Hematopoietic multipotent progenitor cell treated with erythropoietin and hydrocortisone succinate and interleukin-3 and kit ligand, for 6 days (in vitro differentiated cells): ENCODE results near the gene CWC15.
"Not testable (repeated sequence)": the region's sequence is repeated elsewhere in the genome, so short reads cannot be mapped to it uniquely, and the experiment has no call there.

Experiments used
- DNase-seq: peaks from one replicate; pipeline ENCODE4 v3.0.0-alpha.2; 2015

The CWC15 gene

GRCh38 chr11:94973099-94973968 lies at the start of gene CWC15, which contains the start of gene KDM4D:
Gene CWC15, minus strand, starts transcription at chr11:94973556. Its CDS starts 1,371 bp downstream, at chr11:94972185.
Gene KDM4D, plus strand, starts transcription at chr11:94973709. Its CDS starts 23,664 bp downstream, at chr11:94997373.
- DNase-seq: peak; percentile 98

DNA sequence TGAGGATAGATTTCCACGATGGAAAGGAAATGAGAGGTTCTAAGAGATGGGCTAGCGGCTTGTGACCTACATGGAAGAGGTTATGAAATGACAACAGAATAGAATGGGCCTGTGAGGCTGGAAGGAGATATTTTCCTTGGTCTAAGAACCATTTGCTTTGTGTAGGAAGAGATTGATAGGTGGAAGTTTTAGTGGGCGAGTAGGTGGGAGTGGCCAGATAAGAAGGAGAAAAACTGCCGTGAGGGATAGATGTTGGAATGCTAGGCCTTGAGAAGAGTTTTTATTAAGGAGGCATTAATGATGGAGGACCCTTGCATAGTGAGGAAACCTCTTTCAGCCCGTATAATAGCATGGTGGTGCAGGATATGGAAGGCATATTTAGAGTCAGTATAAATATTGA lies 48.1 kb upstream of the CWC15 start:
- DNase-seq: not testable (repeated sequence)

- DNase-seq: no peak
Measured at GRCh38 chr11:95016139-95016538, 42.8 kb upstream of the CWC15 start.

DNA sequence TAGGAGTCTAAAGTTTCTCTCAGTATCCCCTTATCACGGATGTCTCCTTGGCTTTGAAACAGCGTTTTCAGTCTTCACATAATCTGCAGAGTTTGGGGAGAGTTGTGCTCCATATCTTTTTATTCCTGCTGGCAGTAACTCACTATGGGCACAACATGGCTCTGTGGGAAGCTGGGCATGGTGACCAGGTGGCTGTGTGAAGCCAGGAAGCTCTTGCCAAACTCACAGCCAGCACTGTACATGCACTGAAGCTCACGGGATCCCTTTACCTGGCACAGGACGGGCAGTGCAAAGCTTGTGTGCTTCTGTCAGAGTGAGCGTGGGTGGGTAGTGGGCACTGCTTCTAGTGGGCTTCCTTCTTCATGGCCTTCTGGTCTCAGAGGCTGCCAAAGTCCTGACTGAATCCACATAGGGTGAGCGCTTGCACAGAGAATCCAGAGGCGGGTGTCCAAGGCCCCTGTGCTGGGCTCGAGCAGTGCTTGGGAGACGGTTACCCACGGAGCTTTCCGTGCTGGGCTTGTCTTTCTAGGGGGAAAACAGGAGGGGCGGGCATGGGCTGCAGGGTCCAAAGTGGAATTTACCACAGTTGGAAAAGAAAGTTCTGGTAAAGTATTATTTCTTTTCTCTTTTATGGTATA lies 40.9 kb upstream of the CWC15 start:
- no peak for DNase-seq

DNA sequence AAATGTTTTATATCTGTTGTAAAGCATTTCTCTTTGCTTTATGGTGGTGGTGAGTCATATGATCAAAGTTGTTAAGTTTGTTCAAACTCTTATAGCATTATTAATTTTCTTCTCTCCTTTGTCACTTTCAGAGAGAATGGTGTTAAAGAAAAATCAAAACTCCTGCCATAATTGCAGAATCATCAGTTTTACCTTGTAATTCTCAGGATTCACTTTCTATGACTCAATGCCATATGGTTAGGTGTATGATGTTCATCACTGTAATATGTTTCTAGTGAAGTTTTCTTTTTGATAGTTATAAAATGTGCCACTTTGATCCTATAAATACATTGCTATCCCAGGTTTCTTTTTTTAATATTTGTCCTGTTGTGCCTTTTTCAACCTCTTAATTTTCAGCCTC lies 38.0 kb upstream of the CWC15 start:
- DNase-seq: no peak

GRCh38 chr11:95005642-95006041 lies 32.3 kb upstream of the CWC15 start:
- DNase-seq: no peak

- DNase-seq: no peak
Measured at GRCh38 chr11:95003716-95004115, 30.4 kb upstream of the CWC15 start.

DNA sequence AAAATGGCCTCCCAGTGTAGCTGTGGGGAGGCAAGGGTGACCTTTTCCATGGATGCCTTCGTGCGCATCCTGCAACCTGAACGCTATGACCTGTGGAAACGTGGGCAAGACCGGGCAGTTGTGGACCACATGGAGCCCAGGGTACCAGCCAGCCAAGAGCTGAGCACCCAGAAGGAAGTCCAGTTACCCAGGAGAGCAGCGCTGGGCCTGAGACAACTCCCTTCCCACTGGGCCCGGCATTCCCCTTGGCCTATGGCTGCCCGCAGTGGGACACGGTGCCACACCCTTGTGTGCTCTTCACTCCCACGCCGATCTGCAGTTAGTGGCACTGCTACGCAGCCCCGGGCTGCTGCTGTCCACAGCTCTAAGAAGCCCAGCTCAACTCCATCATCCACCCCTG lies 24.9 kb upstream of the CWC15 start:
- DNase-seq: no peak

- DNase-seq: peak; percentile 18
Measured at GRCh38 chr11:94997437-94997836, 24.1 kb upstream of the CWC15 start.

DNA sequence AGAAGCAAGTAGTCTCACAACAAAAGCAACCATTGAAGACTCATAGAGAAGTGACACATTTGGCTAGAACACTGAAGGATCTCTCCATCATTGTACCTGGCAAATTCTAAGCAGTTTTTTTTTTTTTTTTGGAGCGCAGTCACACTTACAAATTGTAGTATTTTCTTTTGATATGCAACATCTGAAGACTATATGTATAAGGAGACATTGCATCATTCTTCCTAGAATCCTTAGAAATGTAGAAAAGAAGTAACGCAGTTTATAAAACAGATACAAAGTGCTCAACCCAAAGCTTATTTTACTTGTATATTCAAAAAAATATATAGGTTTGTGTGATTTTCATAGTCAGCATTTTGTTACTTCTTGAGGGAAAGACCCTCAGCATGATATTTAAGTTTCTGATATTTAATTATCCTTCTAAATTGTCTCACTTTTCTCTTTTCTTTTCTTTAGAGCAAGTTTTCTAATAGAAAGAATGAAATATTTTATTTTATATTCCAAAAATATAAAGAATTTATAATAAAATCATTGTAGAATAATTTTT lies 20.1 kb upstream of the CWC15 start:
- no peak for DNase-seq

DNA sequence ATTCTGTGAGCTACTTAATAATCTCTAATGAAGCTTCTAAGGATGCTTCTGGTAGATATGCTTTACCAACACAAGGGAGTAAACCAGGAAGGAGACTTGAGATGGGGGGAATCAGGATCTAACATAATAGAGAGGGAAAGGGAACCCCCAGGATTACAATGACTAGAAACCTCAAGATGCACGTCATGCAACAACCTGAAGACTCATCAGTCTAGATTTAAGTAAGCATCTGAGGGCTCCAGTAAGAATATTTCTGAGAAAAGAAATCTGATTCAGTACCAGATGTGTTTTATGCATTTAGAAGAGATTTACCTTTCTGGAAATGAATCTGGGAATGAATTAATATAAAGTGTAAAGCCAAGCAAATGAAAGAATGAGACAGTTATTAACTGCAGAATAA lies 15.4 kb upstream of the CWC15 start:
- no peak for DNase-seq

- DNase-seq: no peak
Measured at GRCh38 chr11:94987378-94987777, 14.0 kb upstream of the CWC15 start.

DNA sequence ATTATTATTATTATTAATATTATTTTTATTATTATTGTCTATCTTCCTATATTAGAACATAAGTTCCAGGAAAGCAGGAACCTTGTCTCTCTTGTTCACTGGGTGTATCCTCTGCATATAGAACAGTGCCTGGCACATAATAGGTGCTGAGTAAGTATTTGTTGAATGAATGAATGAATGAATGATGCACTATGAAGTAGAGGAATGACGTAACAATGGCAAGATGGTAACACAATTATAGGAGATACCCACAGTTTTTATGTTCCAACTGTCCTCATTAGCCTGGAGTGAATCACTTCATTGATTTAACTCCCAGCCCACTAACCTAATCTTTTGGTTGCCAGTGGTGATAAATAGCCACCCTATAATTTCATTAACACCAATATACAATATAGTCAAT lies 2.2 kb upstream of the CWC15 start:
- DNase-seq: no peak

DNA sequence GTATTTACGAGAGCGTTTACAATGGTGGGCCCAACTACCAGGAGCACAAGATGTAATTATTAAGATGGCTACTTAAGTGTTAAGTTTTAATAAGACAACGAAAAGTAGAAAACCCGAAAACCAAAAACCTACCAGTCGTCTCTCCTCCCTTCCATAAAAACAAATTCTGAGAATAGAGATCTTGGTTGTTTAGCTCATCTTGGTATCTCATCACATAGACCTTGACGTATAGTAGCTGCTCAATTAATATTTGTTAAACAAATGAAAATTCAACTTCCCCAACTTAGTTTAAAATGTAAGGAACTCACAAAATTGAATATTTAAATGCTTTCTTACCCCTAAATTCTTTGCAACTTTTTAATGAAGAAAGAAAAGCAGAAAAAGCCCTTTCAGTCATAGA lies 822 bp upstream of the CWC15 start:
- peak; percentile 16 for DNase-seq

- DNase-seq: no peak
Measured at GRCh38 chr11:94972700-94973098, 657 bp downstream of the CWC15 start.

- peak; percentile 46 for DNase-seq
Measured at GRCh38 chr11:94968334-94968958, 4.9 kb downstream of the CWC15 start.

DNA sequence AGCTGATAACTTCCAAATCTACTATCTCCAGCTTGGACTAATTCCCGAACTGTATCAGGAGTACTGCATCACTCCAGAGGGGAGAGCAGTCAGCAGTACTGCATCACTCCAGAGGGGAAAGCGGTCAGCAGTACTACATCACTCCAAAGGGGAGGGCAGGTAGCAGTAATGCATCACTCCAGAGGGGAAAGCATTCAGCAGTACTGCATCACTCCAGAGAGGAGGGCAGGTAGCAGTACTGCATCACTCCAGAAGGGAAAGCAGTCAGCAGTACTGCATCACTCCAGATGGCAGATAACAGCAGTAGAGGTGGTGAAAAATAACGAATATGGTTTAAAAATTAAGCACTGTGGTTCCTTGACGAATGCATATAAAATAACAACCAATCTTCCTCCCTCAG lies 8.4 kb downstream of the CWC15 start:
- no peak for DNase-seq

- DNase-seq: no peak
Measured at GRCh38 chr11:94961255-94961654, 12.1 kb downstream of the CWC15 start.

GRCh38 chr11:94960488-94960887 lies 12.9 kb downstream of the CWC15 start:
- no peak for DNase-seq

DNA sequence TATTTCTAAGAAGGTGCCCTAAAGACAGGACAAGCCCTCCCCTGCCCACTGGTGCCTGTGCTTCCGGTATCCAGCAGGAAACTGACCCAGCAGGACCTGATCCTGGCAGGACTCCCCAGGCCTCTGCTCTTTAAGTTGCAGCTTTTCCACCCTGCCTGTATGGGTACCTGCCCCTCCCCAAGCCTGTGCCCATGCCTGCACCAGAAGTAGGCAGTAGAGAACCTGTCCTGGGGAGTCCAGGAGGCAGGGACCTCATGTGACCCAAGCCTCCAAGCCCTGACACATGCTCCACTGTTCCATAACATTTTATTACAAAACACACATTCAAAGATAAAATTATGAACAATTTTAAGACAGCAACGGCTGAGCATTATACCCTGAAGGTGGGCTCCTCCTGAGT lies 14.2 kb downstream of the CWC15 start:
- no peak for DNase-seq

- DNase-seq: no peak
Measured at GRCh38 chr11:94958121-94958696, 15.1 kb downstream of the CWC15 start.

- no peak for DNase-seq
Measured at GRCh38 chr11:94956963-94957362, 16.4 kb downstream of the CWC15 start.

DNA sequence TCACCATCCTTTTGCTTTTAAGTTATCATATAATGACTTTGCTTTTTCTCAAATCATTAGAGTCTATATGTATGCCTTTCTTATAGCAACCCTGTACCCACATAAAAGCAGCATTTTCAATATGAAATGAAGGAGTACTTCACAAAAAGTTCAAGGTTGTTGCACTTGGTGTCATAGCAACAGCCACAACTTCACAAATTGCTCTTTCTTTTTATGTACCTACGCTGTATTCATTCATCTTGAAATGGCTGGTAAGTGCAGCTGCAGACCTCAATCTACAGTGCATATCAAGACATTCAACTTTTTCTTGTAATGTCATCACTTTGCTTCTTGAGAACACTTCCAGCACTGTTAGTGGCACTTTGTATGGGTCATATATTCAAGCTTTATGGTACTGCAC lies 18.6 kb downstream of the CWC15 start:
- no peak for DNase-seq
